PC-3 (cell line): ENCODE results near the gene SMIM44. TPM values are rescaled to one million over a fixed set of nuclear protein-coding genes. Genes with fewer than 3 reads are reported as not detected.

Experiments
- ATAC-seq: fragments of 200-7000 bp; cut with Tn5 transposase; 2 replicates; pipeline ENCODE4 v1.9.1; 2020; ENCODE audit warnings: mild to moderate bottlenecking, moderate library complexity
- BruUV-seq: library from RNA; stranded (reverse); fragments of 400-500 nt; replicated peaks from 2 replicates; lab custom pipeline; 2021; lab: Mats Ljungman, UMichigan
- CTCF ChIA-PET: fragments of 300-600 bp; sonication (Branson Sonifier 250); formaldehyde crosslinking; loops from one replicate; lab custom pipeline; 2022; ENCODE audit warnings: antibody characterized with exemption; lab: Charles Lee
- POLR2A ChIA-PET: fragments of 300-600 bp; sonication (Branson Sonifier 250); formaldehyde crosslinking; loops from one replicate; lab custom pipeline; 2022; ENCODE audit warnings: antibody characterized with exemption; ENCODE audit not compliant: unreplicated experiment; lab: Charles Lee
- DNase-seq: peaks from one replicate; pipeline ENCODE4 v3.0.0-alpha.2; 2015
- H2AFZ ChIP-seq: fragments of 300-600 bp; sonication (generic); 2 replicates; pipeline ENCODE4 v1.6.0; 2016; ENCODE audit warnings: antibody characterized with exemption, low read length
- H3F3A ChIP-seq: fragments of 300-600 bp; sonication (generic); one replicate; pipeline ENCODE4 v1.6.0; 2017; ENCODE audit warnings: antibody characterized with exemption, low read length, control low read depth, mild to moderate bottlenecking; ENCODE audit not compliant: unreplicated experiment
- H3K27ac ChIP-seq: fragments of 300-600 bp; sonication (generic); 2 replicates; pipeline ENCODE4 v1.5.1; 2016; ENCODE audit warnings: mild to moderate bottlenecking, low read length
- H3K27me3 ChIP-seq: fragments of 300-600 bp; sonication (generic); 2 replicates; pipeline ENCODE4 v1.6.1; 2016; ENCODE audit warnings: low read length, mixed read lengths
- H3K36me3 ChIP-seq: fragments of 300-600 bp; sonication (generic); 2 replicates; pipeline ENCODE4 v1.6.1; 2016; ENCODE audit warnings: low read depth, mixed run types, low read length, mixed read lengths
- H3K4me1 ChIP-seq: fragments of 300-600 bp; sonication (generic); 2 replicates; pipeline ENCODE4 v1.5.1; 2016; ENCODE audit warnings: low read length; ENCODE audit not compliant: insufficient read depth
- H3K4me2 ChIP-seq: fragments of 300-600 bp; sonication (generic); 2 replicates; pipeline ENCODE4 v1.6.0; 2016; ENCODE audit warnings: low read length
- H3K4me3 ChIP-seq: fragments of 300-600 bp; sonication (generic); 2 replicates; pipeline ENCODE4 v1.5.1; 2016; ENCODE audit warnings: mild to moderate bottlenecking, low read length, mixed read lengths
- H3K79me2 ChIP-seq: fragments of 300-600 bp; sonication (generic); 2 replicates; pipeline ENCODE4 v1.6.1; 2017; ENCODE audit warnings: low read length, mixed read lengths
- H3K9ac ChIP-seq: fragments of 300-600 bp; sonication (generic); 2 replicates; pipeline ENCODE4 v1.6.0; 2016; ENCODE audit warnings: mild to moderate bottlenecking, low read length
- H3K9me2 ChIP-seq: fragments of 300-600 bp; sonication (generic); replicated peaks from 2 replicates; pipeline ENCODE4 v1.6.1; 2016; ENCODE audit warnings: mixed run types, low read length, mixed read lengths
- H3K9me3 ChIP-seq: fragments of 300-600 bp; sonication (generic); 2 replicates; pipeline ENCODE4 v1.6.1; 2016; ENCODE audit warnings: low read length, mixed read lengths
- H4K20me1 ChIP-seq: fragments of 300-600 bp; sonication (generic); 2 replicates; pipeline ENCODE4 v1.6.1; 2016; ENCODE audit warnings: low read length, mixed read lengths
- EZH2phosphoT487 ChIP-seq: fragments of 300-600 bp; sonication (generic); IDR thresholded peaks from 2 replicates; pipeline ENCODE4 v1.6.1; 2018; ENCODE audit warnings: mild to moderate bottlenecking, antibody characterized with exemption, low read length, borderline replicate concordance
- intact Hi-C: fragments of 100-400 bp; cut with micrococcal nuclease; formaldehyde crosslinking; loops from 2 replicates; pipeline ENCODE4 v1.9.0; 2023
- total RNA-seq: library from RNA; depleted of rRNA; stranded (reverse); fragments of >200 nt; gene quantifications from 2 replicates; pipeline ENCODE4 v1.2.3, GENCODE V29; 2014; rRNA removed

Gene SMIM44
- total RNA-seq, 1 experiment from 2014 or later: not detected

- Histone ChIP-seq H4K20me1 (no peaks in the 10 kb centered on the region), H3K4me2 (no peak overlapping the region), H3K9me3 (no peaks in the 10 kb centered on the region), H3K9ac (no peak overlapping the region), H3K27ac (no peak overlapping the region), H3K9me2 (no peaks in the 10 kb centered on the region), H3K27me3 (no peaks in the 10 kb centered on the region), H3K79me2 (no peaks in the 10 kb centered on the region), H3K4me3 (no peak overlapping the region), H3K4me1 (peaks cover 11% of the 10 kb centered on the region; the same call in 1 of the 2 replicates), H2AFZ (no peak overlapping the region), H3K36me3 (peaks cover 3% of the 10 kb centered on the region), H3F3A (no peaks in the 10 kb centered on the region)
- intact Hi-C loops: no loop called here
- ChIA-PET POLR2A (no interaction called here), CTCF (no interaction called here)
- DNase-seq: no peak
- no peak for TF ChIP-seq EZH2phosphoT487
- BruUV-seq: no TSS peak
- no peak for ATAC-seq
Measured at GRCh38 chr19:3433313-3433712, 49.9 kb downstream of the SMIM44 start.

Other genes starting within 250 kb of the SMIM44 start
- 31.7 and 49.6 TPM in 2 replicates for gene NFIC, start 116.9 kb downstream of the SMIM44 start, total RNA-seq
- gene SMIM24, start 2.9 kb downstream of the SMIM44 start, total RNA-seq: 0.36 and 0.69 TPM in 2 replicates
- gene DOHH, start 17.2 kb upstream of the SMIM44 start, total RNA-seq: 51.4 and 58.3 TPM in 2 replicates
- gene FZR1, start 22.9 kb upstream of the SMIM44 start, total RNA-seq: 53.6 and 77.9 TPM in 2 replicates
- gene TEKTIP1, start 55.7 kb upstream of the SMIM44 start, total RNA-seq: not detected in 2 replicates
- 121 and 165 TPM in 2 replicates for gene MFSD12, start 74.1 kb upstream of the SMIM44 start, total RNA-seq
- gene HMG20B, start 89.5 kb upstream of the SMIM44 start, total RNA-seq: 146 and 210 TPM in 2 replicates
- gene GIPC3, start 102.0 kb upstream of the SMIM44 start, total RNA-seq: 0.18 TPM in 1 of 2 replicates, not detected in the other
- 0.77 and 1.0 TPM in 2 replicates for gene TBXA2R, start 123.4 kb upstream of the SMIM44 start, total RNA-seq
- 47.8 and 51.3 TPM in 2 replicates for gene CACTIN, start 143.3 kb upstream of the SMIM44 start, total RNA-seq
- 16.1 and 21.2 TPM in 2 replicates for gene PIP5K1C, start 217.0 kb upstream of the SMIM44 start, total RNA-seq
- 11.7 and 14.3 TPM in 2 replicates for gene TJP3, start 224.9 kb upstream of the SMIM44 start, total RNA-seq